Cardiac muscle cell (in vitro differentiated cells and primary cell): ENCODE data around the gene CHIC1. TPM values are rescaled to one million over a fixed set of nuclear protein-coding genes. Genes with fewer than 3 reads are reported as not detected.
A peak's percentile ranks its signal among the peaks of the same experiment; 100 is the strongest.
"Not testable (repeated sequence)": the region's sequence is repeated elsewhere in the genome, so short reads cannot be mapped to it uniquely, and the experiment has no call there.

Source experiments
- DNase-seq, 2 donors: peaks; one replicate each; pipeline versions ENCODE4 v3.0.0 to v3.0.0-alpha.2; 2010 to 2017; ENCODE audit warnings: low read depth in 1 of 2, low spot score in 1 of 2
- H3K27ac ChIP-seq: fragments of 200-600 bp; sonication (generic); 2 replicates; pipeline ENCODE4 v1.5.1; 2016
- H3K27me3 ChIP-seq: fragments of 200-600 bp; sonication (generic); 2 replicates; pipeline ENCODE4 v1.6.0; 2016; ENCODE audit warnings: control low read depth
- H3K36me3 ChIP-seq: fragments of 200-600 bp; sonication (generic); 2 replicates; pipeline ENCODE4 v1.5.1; 2016; ENCODE audit warnings: control low read depth
- H3K4me1 ChIP-seq: fragments of 200-600 bp; sonication (generic); 2 replicates; pipeline ENCODE4 v1.8.1; 2017; ENCODE audit warnings: low read depth, mild to moderate bottlenecking, mixed run types
- H3K4me3 ChIP-seq: fragments of 200-600 bp; sonication (generic); 2 replicates; pipeline ENCODE4 v1.5.1; 2016; ENCODE audit warnings: mild to moderate bottlenecking
- H3K9me3 ChIP-seq: fragments of 200-600 bp; sonication (generic); 2 replicates; pipeline ENCODE4 v1.5.1; 2017; ENCODE audit warnings: low read depth, mild to moderate bottlenecking, control low read depth
- CTCF ChIP-seq: IDR thresholded peaks from 2 replicates; pipeline ENCODE4 v1.5.1; 2012; ENCODE audit warnings: low read depth, mild to moderate bottlenecking, low read length
- polyA plus RNA-seq: library from polyadenylated mRNA; unstranded; fragments of >200 nt; fragmentation: Nextera tagmentation; extraction: Ambion mirVana; gene quantifications from 2 replicates; pipeline ENCODE4 v1.2.1, GENCODE V29; 2016
- total RNA-seq: library from RNA; depleted of rRNA; stranded (reverse); fragments of >200 nt; gene quantifications from 2 replicates; pipeline ENCODE4 v1.2.3, GENCODE V29; 2016

The CHIC1 gene
- total RNA-seq = 5.2 and 9.4 TPM in 2 replicates
- polyA plus RNA-seq = 2.7 and 3.0 TPM in 2 replicates

DNA sequence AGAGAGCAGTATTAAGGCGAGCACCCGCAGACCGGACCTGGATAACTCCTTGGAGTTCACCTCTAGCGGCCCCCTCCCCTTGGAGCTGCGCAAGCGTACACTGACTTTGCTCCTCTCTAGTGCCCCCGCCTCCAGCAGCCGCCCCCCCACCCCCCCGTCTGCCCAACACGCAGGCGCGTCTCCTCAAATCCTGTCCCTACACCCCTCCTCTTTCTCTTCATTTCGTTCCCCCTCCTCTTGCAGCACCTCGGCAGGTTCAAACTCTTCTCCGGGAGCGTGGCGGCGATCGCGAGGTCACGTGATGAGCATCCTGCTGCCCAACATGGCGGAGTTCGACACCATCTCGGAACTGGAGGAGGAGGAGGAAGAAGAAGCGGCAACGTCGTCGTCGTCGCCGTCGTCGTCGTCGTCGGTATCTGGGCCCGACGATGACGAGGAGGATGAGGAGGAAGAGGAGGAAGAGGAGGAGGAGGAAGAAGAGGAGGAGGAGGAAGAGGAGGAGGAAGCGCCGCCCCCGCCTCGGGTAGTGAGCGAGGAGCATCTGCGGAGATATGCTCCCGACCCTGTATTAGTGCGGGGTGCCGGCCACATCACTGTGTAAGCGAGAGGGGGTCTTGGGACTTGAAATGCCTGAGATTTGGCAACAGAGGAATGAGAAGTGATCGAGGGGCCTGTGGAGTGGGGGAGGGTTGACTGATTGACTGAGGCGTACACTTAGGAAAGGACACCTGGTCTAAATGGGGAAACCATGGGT lies at the start of gene CHIC1:
TSS of gene CHIC1 (plus strand) at position 214 of the 754 bp plus-strand sequence. CDS start at position 302, 88 bp downstream.
- no peak for TF ChIP-seq CTCF
- Histone ChIP-seq H3K27ac (peak within 1 kb of the TSS; percentile 64), H3K9me3 (no peaks in the 10 kb centered on the region), H3K27me3 (no peaks in the 10 kb centered on the region), H3K36me3 (no peaks in the 10 kb centered on the region), H3K4me3 (peak within 1 kb of the TSS; percentile 39), H3K4me1 (peaks cover 10% of the 10 kb centered on the region)
- peak; percentile 75 to 80 for DNase-seq

- H3K36me3 ChIP-seq, DNase-seq, H3K4me3 ChIP-seq, H3K27me3 ChIP-seq, H3K4me1 ChIP-seq, H3K9me3 ChIP-seq, H3K27ac ChIP-seq: not testable (repeated sequence)
Measured at GRCh38 chrX:73522823-73523222, 40.2 kb upstream of the CHIC1 start.

- Histone ChIP-seq H3K36me3 (no peaks in the 10 kb centered on the region), H3K27ac (no peak overlapping the region), H3K9me3 (no peaks in the 10 kb centered on the region), H3K4me1 (no peaks in the 10 kb centered on the region), H3K27me3 (no peaks in the 10 kb centered on the region), H3K4me3 (no peak overlapping the region)
- DNase-seq = no peak
- no peak for TF ChIP-seq CTCF
Measured at GRCh38 chrX:73524906-73525305, 38.1 kb upstream of the CHIC1 start.

- H3K27me3 ChIP-seq = no peaks in the 10 kb centered on the region
- no peak overlapping the region for H3K4me3 ChIP-seq
- DNase-seq = no peak
- no peaks in the 10 kb centered on the region for H3K9me3 ChIP-seq
- H3K4me1 ChIP-seq = no peaks in the 10 kb centered on the region
- H3K36me3 ChIP-seq = no peaks in the 10 kb centered on the region
- H3K27ac ChIP-seq = no peak overlapping the region
- TF ChIP-seq CTCF = no peak
Measured at GRCh38 chrX:73525928-73526690, 36.9 kb upstream of the CHIC1 start.

DNA sequence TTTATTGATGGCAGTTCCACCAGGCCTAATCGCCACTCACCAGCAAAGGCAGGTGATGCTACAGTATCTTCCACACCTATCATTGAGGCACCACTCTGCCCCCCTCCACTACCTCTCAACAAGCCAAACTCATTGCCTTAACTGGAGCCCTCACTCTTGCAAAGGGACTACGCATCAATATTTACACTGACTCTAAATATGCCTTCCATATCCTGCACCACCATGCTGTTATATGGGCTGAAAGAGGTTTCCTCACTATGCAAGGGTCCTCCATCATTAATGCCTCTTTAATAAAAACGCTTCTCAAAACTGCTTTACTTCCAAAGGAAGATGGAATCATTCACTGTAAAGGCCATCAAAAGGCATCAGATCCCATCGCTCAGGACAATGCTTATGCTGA lies 31.3 kb upstream of the CHIC1 start:
- not testable (repeated sequence) for H3K27me3 ChIP-seq, H3K4me1 ChIP-seq, H3K27ac ChIP-seq, H3K4me3 ChIP-seq, H3K36me3 ChIP-seq, H3K9me3 ChIP-seq, DNase-seq

GRCh38 chrX:73556159-73556558 lies 6.8 kb upstream of the CHIC1 start:
- no peak for TF ChIP-seq CTCF

More at GRCh38 chrX:73556159-73556558, 6.8 kb upstream of the CHIC1 start:
- Histone ChIP-seq H3K4me1 (no peaks in the 10 kb centered on the region), H3K27me3 (no peaks in the 10 kb centered on the region), H3K27ac (no peak overlapping the region), H3K9me3 (no peaks in the 10 kb centered on the region), H3K4me3 (no peak overlapping the region), H3K36me3 (no peaks in the 10 kb centered on the region)
- no peak for DNase-seq
